ENCODE measurements around the gene APOC1.
"Not testable (repeated sequence)": the region's sequence is repeated elsewhere in the genome, so short reads cannot be mapped to it uniquely, and the experiment has no call there.

Gene APOC1

DNA sequence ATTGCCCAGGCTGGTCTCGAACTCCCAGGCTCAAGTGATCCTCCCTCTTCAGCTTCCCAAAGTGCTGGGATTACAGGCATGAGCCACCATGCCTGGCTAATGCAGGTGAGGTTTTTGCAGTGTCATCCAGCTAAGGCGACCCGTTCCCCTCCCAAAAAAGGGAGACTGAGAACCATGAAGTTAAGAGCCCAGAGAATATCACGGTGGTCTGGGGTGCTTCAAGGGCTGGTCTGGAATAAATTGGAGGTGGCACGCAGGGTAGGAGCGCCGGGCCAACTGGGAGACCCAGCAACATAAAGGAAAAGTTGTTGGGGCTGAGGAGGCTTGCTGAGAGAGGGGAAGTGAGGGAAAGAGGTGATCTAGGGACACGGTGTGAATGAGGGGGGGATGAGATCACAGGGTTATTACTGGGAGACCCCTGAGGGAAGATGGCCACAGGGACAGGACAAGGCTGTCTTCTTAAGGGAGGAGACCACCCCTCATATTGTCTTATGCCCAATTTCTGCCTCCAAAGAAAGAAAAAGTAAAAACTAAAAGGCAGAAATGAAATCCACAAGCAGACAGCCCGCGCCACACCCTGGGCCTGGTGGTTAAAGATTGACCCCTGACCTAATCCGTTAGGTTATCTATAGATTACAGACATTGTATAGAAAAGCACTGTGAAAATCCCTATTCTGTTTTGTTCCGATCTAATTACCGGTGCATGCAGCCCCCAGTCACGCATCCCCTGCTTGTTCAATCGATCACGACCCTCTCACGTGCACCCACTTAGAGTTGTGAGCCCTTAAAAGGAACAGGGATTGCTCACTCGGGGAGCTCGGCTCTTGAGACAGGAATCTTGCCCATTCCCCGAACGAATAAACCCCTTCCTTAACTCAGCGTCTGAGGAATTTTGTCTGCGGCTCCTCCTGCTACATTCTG, 636 bp upstream of the APOC1 start:
- Mint-ChIP-seq H3K4me1 (peaks cover 10% of the 10 kb centered on the region), H3K4me3 (peak overlapping the region; percentile 93), H3K27me3 (peaks cover 15% of the 10 kb centered on the region)
- H3K36me3 Mint-ChIP-seq; ATAC-seq (ENCODE audit: low read depth); H3K27ac Mint-ChIP-seq; H3K9me3 Mint-ChIP-seq; DNase-seq (ENCODE audit: low spot score in 2 of 2): not testable (repeated sequence)

DNA sequence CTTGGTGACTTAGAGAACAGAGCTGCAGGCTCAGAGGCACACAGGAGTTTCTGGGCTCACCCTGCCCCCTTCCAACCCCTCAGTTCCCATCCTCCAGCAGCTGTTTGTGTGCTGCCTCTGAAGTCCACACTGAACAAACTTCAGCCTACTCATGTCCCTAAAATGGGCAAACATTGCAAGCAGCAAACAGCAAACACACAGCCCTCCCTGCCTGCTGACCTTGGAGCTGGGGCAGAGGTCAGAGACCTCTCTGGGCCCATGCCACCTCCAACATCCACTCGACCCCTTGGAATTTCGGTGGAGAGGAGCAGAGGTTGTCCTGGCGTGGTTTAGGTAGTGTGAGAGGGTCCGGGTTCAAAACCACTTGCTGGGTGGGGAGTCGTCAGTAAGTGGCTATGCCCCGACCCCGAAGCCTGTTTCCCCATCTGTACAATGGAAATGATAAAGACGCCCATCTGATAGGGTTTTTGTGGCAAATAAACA, 9.9 kb downstream of the APOC1 start:
- no peak overlapping the region for H3K27ac Mint-ChIP-seq
- H3K4me1 Mint-ChIP-seq = peaks cover 10% of the 10 kb centered on the region
- H3K4me3 Mint-ChIP-seq = no peak overlapping the region
- ATAC-seq (ENCODE audit: low read depth) (no peak), DNase-seq (ENCODE audit: low spot score in 2 of 2) (no peak)
- no peaks in the 10 kb centered on the region for H3K9me3 Mint-ChIP-seq
- H3K36me3 Mint-ChIP-seq = no peaks in the 10 kb centered on the region
- H3K27me3 Mint-ChIP-seq = peaks cover 6% of the 10 kb centered on the region

DNA sequence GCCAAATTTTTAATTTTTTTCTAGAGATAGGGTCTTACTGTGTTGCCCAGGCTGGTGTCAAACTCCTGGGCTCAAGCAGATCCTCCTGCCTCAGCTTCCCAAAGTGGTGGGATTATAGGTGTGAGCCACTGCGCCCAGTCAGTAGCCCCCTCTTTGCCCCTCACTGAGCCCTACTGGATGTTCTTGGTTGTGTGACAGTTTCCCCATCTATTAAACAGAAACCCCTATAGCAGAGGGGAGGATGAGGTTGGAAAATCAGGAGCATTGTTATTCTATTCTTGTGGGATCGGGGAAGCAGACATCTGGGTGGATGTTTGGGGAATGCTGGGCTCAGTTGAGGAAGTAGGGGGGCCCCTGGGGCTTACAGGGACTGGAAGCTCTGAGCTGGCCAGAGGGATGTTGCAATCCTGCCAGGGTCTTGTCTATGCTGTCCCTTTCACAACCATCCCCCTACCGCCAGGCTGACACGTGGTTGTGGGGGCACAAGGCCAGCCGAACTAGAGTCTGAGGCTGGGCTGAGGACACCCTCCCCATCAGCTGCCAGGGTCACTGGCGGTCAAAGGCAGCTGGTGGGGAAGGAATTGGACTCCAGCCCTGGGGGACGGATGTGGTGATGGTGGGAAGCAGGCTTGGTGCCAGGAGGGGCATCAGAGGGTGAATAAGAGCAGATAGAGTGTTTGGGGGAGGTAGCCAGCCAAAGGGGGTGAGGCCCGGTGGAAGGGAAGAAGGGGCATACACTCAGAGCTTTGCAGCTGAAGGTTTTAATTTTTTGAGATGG, 10.9 kb downstream of the APOC1 start:
- no peak for DNase-seq (ENCODE audit: low spot score in 2 of 2)
- ATAC-seq (ENCODE audit: low read depth) = no peak
- Mint-ChIP-seq H3K27me3 (peaks cover 9% of the 10 kb centered on the region), H3K4me3 (no peak overlapping the region), H3K27ac (no peak overlapping the region), H3K9me3 (no peaks in the 10 kb centered on the region), H3K4me1 (peaks cover 10% of the 10 kb centered on the region), H3K36me3 (no peaks in the 10 kb centered on the region)

DNA sequence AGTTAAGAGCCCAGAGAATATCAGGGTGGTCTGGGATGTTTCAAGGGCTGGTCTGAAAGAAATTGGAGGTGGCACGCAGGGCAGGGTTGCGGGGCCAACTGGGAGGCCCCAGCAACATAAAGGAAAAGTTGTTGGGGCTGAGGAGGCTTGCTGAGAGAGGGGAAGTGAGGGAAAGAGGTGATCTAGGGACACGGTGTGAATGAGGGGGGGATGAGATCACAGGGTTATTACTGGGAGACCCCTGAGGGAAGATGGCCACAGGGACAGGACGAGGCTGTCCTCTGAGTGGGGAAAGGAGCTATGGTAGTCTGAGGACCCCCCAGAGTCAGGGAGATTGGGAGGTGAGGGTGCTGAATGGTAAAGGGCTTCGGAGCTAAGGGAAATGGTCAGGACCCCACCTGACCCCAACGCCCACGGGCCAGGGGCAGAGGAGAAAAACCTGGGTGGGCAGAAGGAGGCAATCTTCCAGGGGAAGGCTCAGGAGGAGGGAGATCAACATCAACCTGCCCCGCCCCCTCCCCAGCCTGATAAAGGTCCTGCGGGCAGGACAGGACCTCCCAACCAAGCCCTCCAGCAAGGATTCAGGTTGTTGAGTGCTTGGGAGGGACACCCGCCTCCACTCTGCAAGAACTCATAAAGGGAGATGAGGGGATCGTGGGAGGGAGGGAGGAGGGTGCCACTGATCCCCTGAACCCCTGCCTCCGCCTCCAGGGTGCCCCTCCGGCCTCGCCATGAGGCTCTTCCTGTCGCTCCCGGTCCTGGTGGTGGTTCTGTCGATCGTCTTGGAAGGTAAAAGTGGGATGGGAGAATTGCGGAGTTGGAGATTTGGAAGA, 12.1 kb downstream of the APOC1 start:
- not testable (repeated sequence) for H3K9me3 Mint-ChIP-seq; H3K27ac Mint-ChIP-seq; H3K27me3 Mint-ChIP-seq; DNase-seq (ENCODE audit: low spot score in 2 of 2); H3K36me3 Mint-ChIP-seq; H3K4me1 Mint-ChIP-seq
- peak overlapping the region; percentile 77 for H3K4me3 Mint-ChIP-seq
- ATAC-seq (ENCODE audit: low read depth) = peak; percentile 17

DNA sequence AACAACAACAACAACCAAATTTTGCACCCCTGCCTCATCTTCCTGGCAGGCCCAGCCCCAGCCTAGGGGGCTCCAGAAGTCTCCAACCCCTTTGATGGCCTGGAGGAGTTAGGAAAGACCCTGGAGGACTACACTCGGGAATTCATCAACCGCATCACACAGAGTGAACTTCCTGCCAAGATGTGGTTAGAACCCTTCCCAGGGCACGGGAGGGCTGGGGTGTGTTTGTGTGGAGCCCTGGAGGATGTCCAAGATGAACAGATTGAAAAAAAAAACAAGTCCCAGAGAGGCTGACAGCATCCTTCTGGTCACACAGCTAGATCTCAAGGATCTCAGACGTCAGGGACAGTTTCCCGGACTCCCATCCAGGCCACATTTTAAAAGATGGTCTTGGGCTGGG, 13.3 kb downstream of the APOC1 start:
- no peak for ATAC-seq (ENCODE audit: low read depth)
- no peak for DNase-seq (ENCODE audit: low spot score in 2 of 2)
- Mint-ChIP-seq H3K36me3 (no peaks in the 10 kb centered on the region), H3K9me3 (no peaks in the 10 kb centered on the region), H3K4me1 (peaks cover 10% of the 10 kb centered on the region), H3K27ac (no peak overlapping the region), H3K4me3 (no peak overlapping the region), H3K27me3 (peaks cover 9% of the 10 kb centered on the region)

DNA sequence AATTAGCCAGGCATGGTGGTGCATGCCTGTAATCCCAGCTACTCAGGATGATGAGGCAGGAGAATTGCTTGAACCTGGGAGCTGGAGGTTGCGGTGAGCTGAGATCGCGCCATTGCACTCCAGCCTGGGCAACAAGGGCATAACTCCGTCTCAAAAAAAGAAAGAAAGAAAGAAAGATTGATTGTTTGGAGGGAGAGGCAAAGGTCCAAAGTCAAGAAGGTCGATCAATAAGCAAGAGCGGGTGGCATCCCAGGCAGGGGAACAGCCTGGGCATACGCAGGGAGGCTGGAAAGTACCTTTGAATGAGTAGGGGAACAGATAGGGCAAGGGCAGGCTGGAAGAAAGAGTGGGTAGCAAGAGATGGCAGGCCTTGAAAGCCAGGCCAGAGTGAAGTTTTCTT, 15.7 kb downstream of the APOC1 start:
- H3K9me3 Mint-ChIP-seq = no peaks in the 10 kb centered on the region
- peaks cover 9% of the 10 kb centered on the region for H3K27me3 Mint-ChIP-seq
- H3K36me3 Mint-ChIP-seq = no peaks in the 10 kb centered on the region
- peaks cover 10% of the 10 kb centered on the region for H3K4me1 Mint-ChIP-seq
- ATAC-seq (ENCODE audit: low read depth) = no peak
- H3K4me3 Mint-ChIP-seq = no peak overlapping the region
- no peak for DNase-seq (ENCODE audit: low spot score in 2 of 2)
- H3K27ac Mint-ChIP-seq = no peak overlapping the region

DNA sequence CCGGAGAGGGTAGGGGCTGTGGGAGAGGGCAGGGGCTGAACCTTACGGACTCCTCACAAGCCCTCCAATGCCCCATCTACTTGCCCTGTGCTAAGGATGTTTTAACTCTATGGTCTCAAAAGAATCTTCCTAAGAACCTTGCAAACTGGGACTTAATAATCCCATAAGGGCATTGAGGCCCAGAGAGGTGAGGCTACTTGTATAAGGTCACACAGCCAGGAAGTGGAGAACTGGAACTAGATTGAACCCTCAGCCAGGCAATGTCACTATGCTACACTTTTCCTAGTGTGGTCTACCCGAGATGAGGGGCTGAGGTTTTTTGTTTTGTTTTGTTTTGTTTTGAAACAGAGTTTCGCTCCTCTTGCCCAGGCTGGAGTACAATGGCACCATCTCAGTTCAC, 17.1 kb downstream of the APOC1 start:
- Mint-ChIP-seq H3K4me3 (no peak overlapping the region), H3K36me3 (no peaks in the 10 kb centered on the region), H3K4me1 (peaks cover 5% of the 10 kb centered on the region), H3K27ac (no peak overlapping the region), H3K9me3 (no peaks in the 10 kb centered on the region), H3K27me3 (peaks cover 3% of the 10 kb centered on the region)
- ATAC-seq (ENCODE audit: low read depth) = no peak
- DNase-seq (ENCODE audit: low spot score in 2 of 2) = no peak

DNA sequence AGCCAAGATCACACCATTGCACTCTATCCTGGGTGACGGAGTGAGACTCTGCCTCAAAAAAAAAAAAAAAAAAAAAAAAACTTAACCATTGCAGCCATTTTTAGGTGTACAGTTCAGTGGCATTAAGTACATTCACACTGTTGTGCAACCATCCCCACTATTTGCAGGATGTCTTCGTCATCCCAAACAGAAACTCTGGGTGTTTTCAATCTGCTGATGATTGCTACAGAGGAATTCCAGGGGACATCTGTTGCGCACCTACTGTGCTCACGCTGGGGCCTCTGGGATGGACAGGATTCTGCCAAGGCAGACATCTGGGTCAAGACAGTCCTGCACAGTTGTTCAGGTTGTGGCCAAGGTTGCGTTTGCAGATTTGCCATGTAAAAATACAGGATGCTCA, 25.3 kb downstream of the APOC1 start:
- peaks cover 14% of the 10 kb centered on the region for H3K4me1 Mint-ChIP-seq
- no peak for ATAC-seq (ENCODE audit: low read depth)

DNA sequence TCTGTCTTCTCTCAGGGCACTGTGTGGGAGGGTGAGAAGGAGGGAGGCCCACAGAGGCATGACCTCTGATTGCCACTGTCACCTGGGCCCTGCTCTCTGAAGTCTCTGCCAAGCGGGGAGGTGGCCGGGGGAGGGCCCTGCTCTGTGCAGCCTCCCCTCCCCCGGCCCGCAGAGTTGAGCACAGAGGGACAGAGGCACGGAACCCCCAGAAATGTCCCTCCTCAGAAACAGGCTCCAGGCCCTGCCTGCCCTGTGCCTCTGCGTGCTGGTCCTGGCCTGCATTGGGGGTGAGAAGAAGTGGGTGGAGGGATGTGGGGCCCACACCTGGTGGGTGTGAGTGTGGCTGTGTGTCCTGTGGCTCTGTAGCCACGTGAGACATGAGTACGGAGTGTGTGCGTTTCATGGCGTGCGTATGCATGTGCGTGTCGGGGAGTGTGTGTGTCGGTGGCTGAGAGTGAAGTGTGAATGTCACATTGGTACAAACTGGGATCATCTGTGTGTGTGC, 27.7 kb downstream of the APOC1 start, which contains the start of gene APOC4:
Gene APOC4, plus strand, starts transcription at position 171 of the 505 bp plus-strand sequence. Its CDS starts 41 bp downstream, at position 212.
- no peak within 1 kb of the TSS for H3K4me3 Mint-ChIP-seq
- no peak for DNase-seq (ENCODE audit: low spot score in 2 of 2)
- ATAC-seq (ENCODE audit: low read depth) = no peak

More for the DNA sequence above, 25.3 kb downstream of the APOC1 start:
- no peak overlapping the region for H3K4me3 Mint-ChIP-seq
- no peaks in the 10 kb centered on the region for H3K9me3 Mint-ChIP-seq
- no peak overlapping the region for H3K27ac Mint-ChIP-seq
- no peaks in the 10 kb centered on the region for H3K27me3 Mint-ChIP-seq
- no peak for DNase-seq (ENCODE audit: low spot score in 2 of 2)
- H3K36me3 Mint-ChIP-seq = no peaks in the 10 kb centered on the region

DNA sequence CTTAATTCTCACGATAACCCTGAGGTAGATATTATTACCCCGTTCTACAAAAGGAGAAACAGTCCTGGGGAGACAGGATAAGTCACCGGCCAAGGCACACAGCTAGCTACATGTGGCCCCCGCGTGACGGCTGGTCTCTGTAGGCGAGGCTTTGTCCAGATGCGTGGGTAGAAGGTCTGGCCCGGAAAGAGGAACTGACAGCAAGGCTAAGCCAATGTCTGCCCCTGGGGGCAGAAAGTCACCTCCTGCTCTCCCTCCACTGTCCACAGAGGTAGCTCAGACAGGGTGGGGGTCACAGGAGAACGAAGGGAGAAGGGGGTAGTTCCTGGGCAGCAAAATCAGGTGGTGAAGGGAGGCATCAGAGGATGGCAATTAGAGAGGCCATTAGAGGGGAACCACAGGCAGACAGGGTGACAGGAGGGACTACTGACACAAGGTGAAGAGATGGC, 29.4 kb downstream of the APOC1 start:
- peak overlapping the region; percentile 38 for H3K4me3 Mint-ChIP-seq
- no peaks in the 10 kb centered on the region for H3K36me3 Mint-ChIP-seq
- H3K9me3 Mint-ChIP-seq = no peaks in the 10 kb centered on the region
- no peaks in the 10 kb centered on the region for H3K27me3 Mint-ChIP-seq
- ATAC-seq (ENCODE audit: low read depth) = peak; percentile 98
- DNase-seq (ENCODE audit: low spot score in 2 of 2) = peak; percentile 32 to 41
- peak overlapping the region; percentile 72 for H3K27ac Mint-ChIP-seq
- peaks cover 14% of the 10 kb centered on the region for H3K4me1 Mint-ChIP-seq

More for the DNA sequence above, 27.7 kb downstream of the APOC1 start, which contains the start of gene APOC4:
- H3K4me1 Mint-ChIP-seq = peaks cover 14% of the 10 kb centered on the region
- H3K27me3 Mint-ChIP-seq = no peaks in the 10 kb centered on the region
- H3K27ac Mint-ChIP-seq = no peak within 1 kb of the TSS
- H3K36me3 Mint-ChIP-seq = no peaks in the 10 kb centered on the region
- H3K9me3 Mint-ChIP-seq = no peaks in the 10 kb centered on the region

DNA sequence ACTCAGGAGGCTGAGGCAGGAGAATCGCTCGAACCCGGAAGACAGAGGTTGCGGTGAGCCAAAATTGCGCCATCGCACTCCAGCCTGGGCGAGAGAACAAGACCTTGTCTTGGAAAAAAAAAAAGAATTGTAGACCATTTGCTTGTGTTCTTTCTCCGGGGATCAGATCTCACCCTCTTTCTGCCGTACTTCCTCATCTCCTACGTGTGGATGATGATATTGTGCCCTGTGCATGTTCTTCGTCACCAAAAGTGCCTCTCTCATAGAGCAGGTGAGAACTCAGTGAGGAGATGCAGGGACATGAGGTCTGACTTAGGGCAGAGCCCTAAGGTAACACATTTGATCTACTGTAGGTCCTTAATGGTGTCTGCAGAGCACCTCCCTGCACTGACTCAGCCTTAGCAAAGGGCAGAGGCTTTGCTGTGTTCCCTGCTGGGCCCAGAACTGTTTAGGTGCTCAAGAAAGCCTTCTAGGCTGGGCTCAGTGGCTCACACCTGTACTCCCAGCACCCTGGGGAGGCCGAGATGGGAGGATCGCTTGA, 32.7 kb downstream of the APOC1 start:
- H3K4me3 Mint-ChIP-seq = no peak overlapping the region
- DNase-seq (ENCODE audit: low spot score in 2 of 2) (no peak), ATAC-seq (ENCODE audit: low read depth) (no peak)
- no peaks in the 10 kb centered on the region for H3K9me3 Mint-ChIP-seq
- H3K36me3 Mint-ChIP-seq = no peaks in the 10 kb centered on the region
- peaks cover 10% of the 10 kb centered on the region for H3K4me1 Mint-ChIP-seq
- H3K27ac Mint-ChIP-seq = no peak overlapping the region
- no peaks in the 10 kb centered on the region for H3K27me3 Mint-ChIP-seq

DNA sequence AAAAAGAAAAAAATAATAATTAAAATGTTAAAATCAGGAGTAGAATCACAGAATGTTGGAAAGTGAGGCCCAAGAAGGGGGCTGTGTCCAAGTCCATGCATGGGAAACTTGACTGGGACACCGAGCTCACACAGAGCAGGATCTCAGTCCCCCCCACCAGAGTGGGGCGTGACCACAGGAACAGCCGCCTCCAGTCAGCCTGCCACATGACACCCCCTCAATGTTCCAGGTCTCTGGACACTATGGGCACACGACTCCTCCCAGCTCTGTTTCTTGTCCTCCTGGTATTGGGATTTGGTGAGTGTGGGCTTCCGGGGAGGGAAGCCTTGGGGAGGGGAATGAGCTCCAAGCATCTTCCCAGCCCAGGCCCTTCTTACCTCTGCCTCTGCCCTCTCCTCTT, 33.8 kb downstream of the APOC1 start:
- no peaks in the 10 kb centered on the region for H3K9me3 Mint-ChIP-seq
- no peak overlapping the region for H3K4me3 Mint-ChIP-seq
- ATAC-seq (ENCODE audit: low read depth) (no peak), DNase-seq (ENCODE audit: low spot score in 2 of 2) (no peak)
- no peak overlapping the region for H3K27ac Mint-ChIP-seq
- no peaks in the 10 kb centered on the region for H3K27me3 Mint-ChIP-seq
- H3K36me3 Mint-ChIP-seq = no peaks in the 10 kb centered on the region
- peaks cover 6% of the 10 kb centered on the region for H3K4me1 Mint-ChIP-seq

DNA sequence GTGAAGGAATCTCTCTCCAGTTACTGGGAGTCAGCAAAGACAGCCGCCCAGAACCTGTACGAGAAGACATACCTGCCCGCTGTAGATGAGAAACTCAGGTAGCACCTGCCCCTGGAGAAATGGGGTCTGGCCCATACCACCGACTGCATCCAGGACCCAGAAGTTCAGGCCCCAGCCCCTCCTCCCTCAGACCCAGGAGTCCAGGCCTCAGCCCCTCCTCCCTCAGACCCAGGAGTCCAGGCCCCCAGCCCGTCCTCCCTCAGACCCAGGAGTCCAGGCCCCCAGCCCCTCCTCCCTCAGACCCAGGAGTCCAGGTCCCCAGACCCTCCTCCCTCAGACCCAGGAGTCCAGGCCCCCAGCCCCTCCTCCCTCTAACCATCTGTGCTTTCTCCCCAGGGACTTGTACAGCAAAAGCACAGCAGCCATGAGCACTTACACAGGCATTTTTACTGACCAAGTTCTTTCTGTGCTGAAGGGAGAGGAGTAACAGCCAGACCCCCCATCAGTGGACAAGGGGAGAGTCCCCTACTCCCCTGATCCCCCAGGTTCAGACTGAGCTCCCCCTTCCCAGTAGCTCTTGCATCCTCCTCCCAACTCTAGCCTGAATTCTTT, 34.5 kb downstream of the APOC1 start:
- Mint-ChIP-seq H3K4me3 (no peak overlapping the region), H3K36me3 (no peaks in the 10 kb centered on the region), H3K27me3 (no peaks in the 10 kb centered on the region), H3K27ac (no peak overlapping the region), H3K9me3 (no peaks in the 10 kb centered on the region), H3K4me1 (peaks cover 4% of the 10 kb centered on the region)
- no peak for ATAC-seq (ENCODE audit: low read depth)
- no peak for DNase-seq (ENCODE audit: low spot score in 2 of 2)

Measured in memory B cell (primary cell).